GM19452 (cell line): ENCODE results near the gene CTRB2.
"Not testable (repeated sequence)": the region's sequence is repeated elsewhere in the genome, so short reads cannot be mapped to it uniquely, and the experiment has no call there.

ENCODE experiments used
- ATAC-seq: cut with Tn5 transposase; IDR thresholded peaks from one replicate; pipeline ENCODE4 v1.9.1; 2021; ENCODE audit not compliant: unreplicated experiment

Gene CTRB2

DNA sequence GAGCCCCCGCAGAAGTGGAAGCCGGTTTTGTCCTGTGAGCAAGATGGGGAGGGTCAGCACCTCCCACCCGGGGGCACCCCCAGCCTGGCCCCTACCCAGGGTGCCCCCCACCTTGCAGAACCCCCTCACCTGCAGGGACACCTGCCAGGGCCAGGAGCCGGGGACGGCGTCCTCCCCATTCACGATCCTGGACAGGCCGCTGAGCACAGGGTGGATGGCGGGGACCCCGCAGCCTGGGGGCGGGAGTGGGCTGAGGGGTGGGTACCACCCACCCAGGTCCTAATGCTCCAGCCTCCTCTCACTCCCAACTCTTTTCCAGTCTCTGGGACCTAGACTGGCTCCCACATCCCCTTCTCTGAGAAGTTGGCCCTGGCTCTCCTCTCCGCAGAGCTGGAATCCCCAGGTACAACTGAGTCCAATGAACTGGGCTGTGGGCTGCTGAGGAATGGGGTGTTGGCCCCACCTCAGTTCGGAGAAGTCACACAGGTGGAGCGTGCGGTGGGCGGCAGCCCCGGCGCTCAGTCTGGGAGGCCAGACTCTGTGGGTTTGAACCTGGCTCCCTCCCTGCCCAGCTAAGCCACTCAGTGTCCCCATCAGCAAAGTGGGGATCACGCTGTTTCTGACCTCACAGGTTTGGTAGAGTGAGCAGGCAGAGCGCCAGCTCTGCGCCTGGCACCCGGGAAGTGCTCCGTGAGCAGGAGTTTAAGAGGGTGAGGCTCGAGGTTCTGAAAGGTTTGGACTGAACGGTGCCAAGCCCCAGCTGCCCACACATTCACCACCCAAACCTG is 806 bp downstream of the CTRB2 start:
- ATAC-seq: not testable (repeated sequence)

DNA sequence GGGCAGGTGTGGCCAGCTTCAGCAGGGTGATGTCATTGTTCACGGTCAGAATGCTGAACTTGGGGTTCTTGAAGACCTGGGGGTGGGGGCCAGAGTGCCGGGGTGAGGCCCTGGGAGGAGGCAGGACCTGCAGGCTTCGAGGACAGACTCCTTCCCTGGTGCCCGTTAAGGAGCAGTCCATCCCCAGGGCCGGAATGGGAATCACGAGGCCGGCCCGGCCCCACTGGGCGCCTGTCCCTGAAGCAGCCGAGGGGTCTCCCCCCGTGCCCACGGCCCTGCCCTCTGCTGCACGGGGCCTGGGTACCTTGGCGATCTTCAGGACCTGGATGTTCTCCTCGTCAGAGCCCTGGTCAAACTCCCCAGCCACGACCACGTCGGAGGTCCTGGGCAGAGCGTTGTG is 1.5 kb downstream of the CTRB2 start:
- ATAC-seq: not testable (repeated sequence)

DNA sequence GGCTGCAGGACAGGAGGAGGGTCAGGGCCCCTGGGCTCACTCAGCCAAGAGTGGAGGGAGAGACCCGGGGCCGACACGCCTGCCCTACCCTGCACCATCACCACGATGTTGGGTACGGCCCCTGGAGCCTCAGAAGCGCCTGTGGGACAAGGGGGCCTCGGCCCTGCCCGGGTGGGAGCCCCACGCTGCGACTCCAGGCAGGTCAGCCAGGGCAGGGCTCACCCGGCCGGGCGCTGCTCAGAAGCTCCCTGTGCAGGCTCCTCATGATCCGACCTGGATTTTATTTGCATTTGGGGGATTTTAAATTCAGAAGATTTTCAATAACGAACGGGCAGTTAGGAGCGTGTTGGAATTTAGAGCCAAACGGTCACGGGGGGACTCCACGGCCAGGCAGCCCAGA is 2.1 kb downstream of the CTRB2 start:
- not testable (repeated sequence) for ATAC-seq

DNA sequence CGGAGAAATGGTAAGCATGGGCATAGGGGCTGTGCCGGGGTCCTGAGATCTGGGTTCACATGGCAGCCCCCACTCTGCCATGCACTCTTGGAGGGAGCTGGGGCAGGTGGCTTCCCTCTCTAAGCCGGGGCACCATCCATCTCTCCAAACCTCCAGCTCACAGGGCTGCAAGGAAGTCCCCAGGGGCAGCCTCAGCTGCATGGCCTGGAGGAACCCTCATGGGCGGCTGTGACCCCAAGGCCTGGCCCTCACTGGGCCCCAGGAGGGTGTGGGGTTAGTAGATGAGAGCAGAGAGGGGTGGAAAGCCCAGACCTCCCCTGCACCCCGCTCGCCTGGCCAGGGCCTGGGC is 2.6 kb downstream of the CTRB2 start:
- ATAC-seq: no peak

DNA sequence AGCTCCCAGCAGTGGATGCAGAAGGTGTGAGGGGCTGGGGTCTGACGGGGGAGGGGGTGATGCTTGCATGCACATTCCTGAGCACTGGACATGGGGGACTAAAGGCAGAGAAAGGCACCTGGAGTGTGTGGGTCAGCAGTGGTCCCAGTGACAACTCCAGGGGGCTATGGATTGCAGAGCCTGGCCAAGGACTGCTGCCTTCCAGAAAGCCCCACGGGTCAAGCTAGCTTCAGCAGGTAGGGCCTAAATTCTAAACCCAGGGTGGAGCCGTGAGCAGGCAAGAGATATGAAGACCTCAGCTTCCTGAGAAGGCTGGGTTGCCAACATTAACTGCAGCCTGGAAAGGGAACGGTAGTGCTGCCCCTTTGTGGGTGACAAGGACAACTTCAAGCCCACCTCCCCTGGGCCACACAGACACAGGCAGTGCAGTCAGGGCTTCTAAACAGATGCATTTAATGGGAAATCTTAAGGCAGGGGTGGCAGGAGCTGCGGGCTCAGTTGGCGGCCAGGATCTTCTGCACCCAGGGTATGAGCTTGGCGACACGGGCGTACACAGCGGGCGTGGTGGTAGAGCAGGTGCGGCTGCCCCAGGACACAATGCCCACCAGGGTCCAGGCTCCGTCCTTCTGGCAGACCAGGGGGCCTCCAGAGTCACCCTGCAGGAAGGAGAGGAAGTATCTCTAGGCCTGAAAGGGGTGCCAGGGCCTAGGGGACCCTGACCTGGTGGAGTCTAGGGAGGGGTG is 3.1 kb downstream of the CTRB2 start:
- no peak for ATAC-seq

DNA sequence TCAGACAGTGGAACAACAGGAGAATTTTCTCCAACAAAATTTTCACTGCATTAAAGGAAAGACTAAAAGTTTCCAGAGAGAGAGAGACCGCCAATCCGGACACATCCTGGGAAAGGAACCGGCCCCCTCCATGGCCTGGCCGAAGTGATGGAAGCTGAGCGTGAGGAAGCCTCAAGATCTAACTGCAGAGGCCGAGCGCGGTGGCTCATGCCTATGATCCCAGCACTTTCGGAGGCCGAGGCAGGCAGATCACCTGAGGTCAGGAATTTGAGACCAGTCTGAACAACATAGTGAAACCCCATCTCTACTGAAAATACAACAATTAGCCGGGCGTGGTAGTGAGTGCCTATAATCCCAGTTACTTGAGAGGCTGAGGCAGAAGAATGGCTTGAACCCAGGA is 3.9 kb downstream of the CTRB2 start:
- no peak for ATAC-seq

DNA sequence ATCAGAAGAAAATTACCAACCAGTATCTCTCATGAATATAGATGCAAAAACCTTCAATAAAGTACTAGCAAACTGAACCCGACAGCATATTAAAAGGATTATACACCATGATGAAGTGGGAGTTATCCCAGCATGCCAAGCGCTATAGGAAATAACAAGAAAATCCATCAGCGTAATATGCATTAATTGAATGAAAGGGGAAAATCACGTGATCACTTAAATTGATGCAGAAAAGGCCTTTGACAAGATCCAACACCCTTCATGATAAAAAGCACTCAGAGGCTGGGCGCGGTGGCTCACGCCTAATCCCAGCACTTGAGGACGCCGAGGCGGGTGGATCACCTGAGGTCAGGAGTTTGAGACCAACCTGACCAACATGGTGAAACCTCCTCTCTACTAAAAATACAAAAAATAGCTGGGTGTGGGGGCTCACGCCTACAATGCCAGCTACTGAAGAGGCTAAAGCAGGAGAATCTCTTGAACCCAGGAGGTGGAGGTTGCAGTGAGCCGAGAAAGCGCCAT is 4.8 kb downstream of the CTRB2 start:
- no peak for ATAC-seq

DNA sequence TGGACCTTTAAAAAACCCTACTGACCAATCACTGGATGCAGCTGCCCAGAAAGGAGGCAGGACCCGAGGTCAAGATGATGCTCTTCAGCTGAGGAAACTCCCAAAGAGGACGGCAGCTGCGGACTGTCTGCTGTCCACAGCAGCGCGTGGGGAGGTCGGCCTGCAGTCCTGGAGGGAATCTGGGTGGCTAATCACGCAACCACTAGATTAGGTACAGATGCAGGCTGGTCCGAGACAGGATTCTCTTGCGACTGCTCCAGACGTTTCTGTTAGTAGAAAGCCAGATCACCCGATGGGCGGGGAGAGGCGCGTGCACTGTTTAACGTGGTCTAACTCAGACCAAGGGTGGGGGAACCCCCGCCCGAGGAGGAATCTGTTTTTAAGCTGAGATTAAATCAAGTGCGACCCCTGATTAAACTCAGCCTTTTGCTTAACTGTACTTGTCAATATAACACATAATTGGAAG is 8.8 kb downstream of the CTRB2 start:
- no peak for ATAC-seq

DNA sequence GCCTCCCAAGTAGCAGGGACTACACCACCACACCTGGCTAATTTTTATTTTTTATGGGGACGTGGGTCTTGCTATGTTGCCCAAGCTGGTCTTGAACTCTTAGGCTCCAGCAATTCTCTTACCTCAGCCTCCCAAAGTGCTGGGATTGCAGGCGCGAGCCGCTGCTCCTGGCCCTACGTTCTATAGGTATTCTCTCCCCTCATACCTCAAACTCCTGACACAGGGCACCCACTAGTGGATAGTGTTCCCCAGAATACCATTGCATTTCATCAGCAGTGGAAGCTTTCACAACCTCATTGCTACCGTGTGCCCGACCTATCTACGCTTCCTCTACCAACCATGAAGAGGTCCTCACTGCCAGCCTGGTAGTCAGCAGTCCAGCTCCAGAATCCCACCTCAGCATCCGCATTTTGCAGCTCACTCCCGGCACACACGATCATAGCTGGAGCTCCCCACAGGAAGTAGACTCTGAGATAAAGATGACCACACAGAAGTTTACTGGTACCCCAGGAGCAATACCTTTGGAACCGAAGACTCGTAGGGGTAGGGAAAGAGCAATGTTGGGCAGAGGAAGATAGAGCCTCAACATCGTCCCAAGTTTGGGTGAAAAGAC is 9.3 kb downstream of the CTRB2 start:
- ATAC-seq: no peak

DNA sequence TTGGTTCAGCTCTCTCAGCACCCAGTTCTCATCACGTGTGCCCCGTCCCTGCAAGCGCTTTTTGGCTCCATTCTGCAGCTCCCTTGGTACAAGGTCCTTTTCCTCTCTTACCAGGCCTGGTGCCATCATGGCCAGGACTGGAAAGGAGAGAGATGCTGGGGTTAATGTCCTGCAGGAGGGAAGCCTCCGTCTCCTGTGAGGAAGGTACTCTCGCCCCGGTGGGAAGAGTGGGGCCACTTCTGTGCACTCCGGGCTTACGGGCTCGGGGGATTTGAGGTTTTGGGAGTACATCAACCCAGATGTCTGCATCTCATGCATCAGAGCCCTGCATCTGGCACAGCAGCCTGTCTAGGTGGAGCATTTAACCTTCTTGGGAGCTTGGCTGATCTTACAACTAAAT is 10.1 kb downstream of the CTRB2 start:
- peak; percentile 7 for ATAC-seq

DNA sequence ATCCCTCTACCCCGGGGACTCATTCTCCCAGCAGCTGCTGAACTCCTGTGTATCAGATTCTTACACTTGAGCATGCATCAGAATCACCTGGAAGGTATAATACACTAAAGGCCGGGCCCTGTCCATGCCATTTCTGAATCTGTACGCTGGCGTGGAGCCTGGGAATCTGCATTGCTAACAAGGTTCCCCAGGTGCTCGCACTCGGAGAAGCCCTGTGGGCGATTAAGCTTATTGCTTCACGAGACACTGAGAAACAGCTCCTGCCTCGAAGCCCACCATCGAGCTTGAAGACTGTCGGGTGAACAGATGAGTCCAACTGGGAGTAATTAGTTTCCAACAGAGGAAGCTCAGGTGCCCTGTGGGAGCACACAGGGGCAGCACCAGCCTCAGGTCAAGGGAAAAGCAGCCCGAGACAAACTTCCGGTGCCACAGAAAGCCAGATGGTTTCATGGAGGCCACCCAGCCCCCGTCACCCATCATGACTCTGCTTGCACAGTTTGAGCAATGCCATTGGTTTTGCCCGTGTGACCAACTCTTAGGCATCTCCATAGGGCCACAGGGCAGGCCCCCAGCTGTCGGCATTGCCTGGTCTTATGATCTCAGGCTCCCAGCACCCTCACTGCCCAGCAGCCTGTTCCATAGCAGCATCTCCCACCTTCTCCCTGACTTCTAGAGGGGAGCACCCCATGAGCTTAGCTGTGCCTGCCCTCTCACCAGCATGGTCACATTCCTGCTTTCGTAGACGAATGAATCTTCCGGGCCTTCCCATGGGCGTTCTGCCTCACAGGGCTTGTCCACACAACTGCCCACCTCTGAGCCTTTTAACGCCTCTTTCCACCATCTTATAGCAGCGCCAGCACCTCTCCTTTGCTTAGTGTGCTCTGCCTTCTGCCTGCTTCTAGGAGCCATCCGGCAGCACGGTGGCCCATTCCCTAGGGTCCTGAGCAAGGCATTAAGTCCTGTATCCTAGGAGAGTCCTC is 10.9 kb downstream of the CTRB2 start:
- no peak for ATAC-seq

DNA sequence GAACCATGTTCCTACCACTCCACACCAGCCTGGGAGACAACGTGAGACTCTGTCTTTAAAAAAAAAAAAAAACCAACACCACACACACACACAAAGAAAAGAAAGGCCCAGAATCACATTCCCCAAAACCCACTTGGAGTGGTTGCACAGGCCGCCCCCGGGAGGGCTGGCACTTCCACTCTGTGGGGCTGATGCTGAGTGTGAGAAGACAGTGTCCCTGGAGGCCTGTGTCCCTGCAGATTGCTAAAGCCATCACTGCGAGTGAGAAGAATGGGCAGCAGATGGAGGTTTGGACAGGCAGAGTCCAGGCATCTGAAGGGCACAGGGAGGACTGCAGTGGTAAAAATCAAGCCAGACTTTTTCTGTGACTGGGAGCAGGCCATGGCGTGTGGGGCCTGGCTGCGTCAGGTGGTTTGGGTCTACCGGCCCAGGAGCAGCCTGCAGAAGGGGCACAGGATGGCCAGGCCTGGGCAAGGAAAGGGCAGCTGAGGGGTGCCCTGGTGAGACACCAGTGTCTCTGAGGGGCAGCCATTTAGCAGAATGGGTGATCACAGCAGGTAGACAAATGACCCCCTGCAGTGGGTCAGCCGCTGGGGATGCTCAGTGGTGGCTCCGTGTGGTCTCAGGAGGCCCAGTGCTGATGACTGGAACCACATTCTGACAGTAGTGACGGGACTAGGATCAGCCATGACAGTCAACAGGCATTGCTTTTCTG is 13.1 kb downstream of the CTRB2 start:
- no peak for ATAC-seq

DNA sequence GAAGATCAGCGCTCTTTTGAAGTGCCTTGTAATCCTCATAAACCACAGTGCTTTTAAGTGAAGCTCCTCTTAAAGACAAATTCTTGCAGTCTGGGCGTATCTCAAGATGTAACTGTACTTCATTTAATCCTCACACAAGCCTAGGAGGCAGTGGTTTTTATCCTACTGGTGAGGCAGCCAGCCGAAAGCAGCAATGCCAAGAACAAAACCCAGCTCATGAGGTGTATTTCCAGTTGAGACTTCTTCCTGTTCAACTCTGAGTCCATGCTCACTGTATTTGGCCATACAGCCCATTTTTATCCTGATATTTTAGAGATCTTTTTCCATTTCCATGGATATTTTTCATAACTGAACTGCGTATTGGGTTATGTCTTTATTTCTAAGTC is 13.7 kb downstream of the CTRB2 start:
- ATAC-seq: no peak

DNA sequence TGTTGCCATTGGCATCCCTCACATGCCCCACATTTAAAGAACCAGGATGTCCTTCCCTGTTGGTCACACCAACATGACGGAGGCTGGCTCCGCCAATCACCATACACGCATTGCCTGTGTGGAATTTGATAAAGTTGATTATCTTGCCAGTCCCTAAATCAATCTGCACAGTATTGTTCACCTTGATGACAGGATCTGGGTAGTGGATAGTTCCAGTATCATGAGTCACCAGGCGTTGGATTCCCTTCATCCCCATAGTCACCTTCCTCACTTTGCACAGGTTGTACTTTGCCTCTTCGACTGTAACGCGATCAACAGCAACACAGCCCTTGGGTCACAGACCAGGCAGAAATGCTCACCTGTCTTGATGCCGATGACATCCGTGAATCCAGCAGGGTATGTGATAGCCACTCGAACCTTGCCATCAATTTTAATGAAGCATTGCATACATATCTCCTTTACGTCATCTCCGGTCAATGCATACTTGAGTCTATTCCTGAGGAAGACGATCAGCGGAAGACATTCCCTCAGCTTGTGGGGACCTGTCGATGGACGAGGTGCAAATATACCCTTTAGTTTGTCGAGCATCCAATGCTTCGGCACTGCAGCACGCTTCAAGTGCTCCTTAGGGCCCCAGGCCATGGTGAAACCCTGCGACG is 14.2 kb downstream of the CTRB2 start:
- ATAC-seq: no peak

DNA sequence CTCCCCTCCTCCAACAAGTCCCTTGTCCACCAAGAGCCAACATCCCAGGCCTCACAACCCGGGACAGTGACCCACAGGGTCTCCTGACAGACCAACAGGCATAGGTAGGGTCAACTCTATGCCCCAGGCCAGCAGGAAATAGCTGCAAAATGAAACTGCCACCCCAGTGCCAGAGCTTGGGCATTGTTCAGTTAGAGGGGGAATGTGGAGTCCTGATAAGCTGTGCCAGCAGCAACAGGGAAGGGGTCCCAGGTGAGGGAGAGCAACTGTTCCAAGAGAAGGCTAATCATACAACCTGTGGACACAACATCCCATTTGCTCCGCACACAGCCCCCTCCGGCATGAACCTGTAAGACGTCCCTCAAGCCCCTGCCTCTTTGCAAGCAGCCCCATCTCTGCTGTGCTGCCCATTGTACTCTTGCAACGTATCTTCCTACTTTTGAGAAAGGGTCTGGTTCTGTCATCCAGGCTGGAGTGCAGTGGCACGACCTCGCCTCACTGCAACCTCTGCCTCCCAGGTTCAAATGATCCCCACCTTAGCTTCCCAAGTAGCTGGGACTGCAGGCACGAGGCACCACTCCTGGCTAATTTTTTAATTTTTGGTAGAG is 17.2 kb downstream of the CTRB2 start:
- ATAC-seq: no peak

DNA sequence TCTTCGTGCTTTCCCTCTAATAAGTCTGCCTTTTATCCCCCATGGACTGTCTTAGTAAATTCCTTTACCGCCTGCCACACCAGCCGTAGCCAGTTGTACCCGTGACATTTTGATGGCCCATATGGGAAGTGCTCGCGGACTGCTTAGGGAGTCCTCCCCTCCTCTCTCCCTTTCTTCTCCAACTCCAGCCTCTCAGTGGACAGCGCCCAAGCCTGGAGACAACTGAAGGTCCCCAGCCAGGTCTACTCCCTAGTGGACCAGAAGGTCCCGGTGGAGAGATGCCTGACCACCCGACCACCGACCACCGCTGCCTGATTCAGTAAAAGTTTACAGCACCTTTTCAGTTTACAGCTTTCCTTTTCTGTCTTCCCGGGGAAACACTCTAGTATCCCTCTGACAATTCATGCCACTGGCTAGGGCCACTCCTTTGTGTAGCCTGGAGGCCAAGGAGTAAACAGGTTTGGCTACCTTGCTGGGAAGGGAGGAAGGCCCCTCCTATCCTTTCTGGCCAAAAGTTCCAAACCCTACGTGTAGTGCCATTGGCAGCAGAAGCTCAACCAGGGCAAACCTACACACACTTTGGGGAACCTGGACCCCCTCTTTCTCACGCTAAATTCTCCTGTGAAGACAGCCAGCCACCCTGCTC is 18.0 kb downstream of the CTRB2 start:
- ATAC-seq: no peak

DNA sequence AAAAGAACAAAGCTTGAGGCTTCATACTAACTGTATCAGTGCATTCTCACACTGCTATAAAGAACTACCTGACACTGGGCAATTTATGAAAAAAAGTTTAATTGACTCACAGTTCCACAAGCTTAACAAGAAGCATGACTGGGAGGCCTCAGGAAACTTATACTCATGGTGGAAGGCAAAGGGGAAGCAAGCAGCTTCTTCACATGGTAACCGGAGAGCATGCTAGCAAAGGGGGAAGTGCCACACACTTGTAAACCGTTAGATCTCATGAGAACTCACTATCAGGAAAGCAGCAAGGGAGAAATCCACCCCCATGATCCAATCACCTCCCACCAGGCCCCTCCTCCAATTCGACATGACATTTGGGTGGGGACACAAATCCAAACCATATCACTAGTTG is 25.3 kb downstream of the CTRB2 start:
- no peak for ATAC-seq

DNA sequence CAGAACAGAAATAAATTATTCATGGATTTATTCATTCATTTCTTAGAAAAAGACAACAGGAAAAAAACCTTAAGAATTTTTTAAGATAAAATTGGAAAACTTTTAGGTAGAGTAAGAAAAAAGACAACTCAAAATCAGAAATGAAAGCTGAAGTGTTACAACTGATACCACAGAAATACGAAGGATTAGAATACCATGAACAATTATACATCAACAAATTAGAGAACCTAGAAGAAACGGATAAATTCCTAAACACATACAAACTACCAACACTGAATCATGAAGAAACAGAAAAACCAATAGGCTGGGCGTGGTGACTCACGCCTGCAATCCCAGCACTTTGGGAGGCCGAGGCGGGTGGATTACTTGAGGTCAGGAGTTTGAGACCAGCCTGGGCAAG is 27.8 kb downstream of the CTRB2 start:
- no peak for ATAC-seq

DNA sequence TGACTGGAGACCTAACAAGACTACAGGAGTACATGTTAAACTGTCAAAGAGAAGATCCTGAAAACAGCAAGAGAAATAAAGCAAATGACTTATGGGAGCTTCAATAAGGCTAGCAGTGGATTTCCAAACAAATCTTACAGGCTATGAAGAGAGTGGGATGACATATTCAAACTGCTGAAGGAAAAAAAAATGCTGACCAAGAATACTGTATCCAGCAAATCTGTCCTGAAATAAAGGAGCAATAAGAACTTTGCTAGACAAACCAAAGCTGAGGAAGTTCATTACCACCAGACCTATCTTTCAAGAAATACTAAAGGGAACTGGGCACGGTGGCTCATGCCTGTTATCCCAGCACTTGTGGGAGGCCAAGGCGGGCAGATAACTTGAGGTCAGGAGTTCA is 30.0 kb downstream of the CTRB2 start:
- no peak for ATAC-seq
